ENCODE data around the gene CDKL5. TPM values are rescaled to one million over a fixed set of nuclear protein-coding genes. Genes with fewer than 3 reads are reported as not detected.
"Not testable (repeated sequence)": the region's sequence is repeated elsewhere in the genome, so short reads cannot be mapped to it uniquely, and the experiment has no call there.

Gene CDKL5
- total and polyA plus RNA-seq, 10 donors = 0.24 to 10.6 (median 7.0) TPM

DNA sequence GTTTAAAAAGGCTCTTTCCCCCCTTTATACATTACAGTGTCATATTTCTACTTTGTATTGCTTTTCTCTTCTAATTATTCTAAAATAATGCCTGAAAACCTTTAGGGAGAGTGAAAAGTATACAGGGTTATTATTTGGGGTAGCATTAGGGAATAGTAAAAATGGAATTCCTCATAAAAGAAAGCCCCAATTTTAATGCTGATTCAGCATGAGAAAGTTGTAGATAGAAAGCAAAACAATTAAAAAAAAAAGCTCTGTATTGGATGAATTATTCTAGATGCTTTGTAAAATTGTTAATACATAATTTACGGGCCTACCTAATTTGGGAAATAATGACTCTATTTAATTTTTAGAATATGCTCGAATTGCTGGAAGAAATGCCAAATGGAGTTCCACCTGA is 154.1 kb downstream of the CDKL5 start:
- Histone ChIP-seq H3K36me3 (peaks cover 0 to 15% (median 0%) of the 10 kb centered on the region in 6 donors), H3K9me3 (no peaks in the 10 kb centered on the region), H3K27ac (no peak overlapping the region), H3K27me3 (replicated peaks in 1 of 7) (no peaks in the 10 kb centered on the region), H3K4me1 (no peaks in the 10 kb centered on the region), H3K4me3 (no peak overlapping the region)
- 69 to 96% (median 91%) methylated on average over 2 of the region's 2 CpGs for WGBS, 5 donors
- TF ChIP-seq POLR2AphosphoS5 (IDR thresholded peaks at IDR 0.05) (no peak), POLR2A (IDR thresholded peaks at IDR 0.05) (no peak)
- TF ChIP-seq, protein P1, sequence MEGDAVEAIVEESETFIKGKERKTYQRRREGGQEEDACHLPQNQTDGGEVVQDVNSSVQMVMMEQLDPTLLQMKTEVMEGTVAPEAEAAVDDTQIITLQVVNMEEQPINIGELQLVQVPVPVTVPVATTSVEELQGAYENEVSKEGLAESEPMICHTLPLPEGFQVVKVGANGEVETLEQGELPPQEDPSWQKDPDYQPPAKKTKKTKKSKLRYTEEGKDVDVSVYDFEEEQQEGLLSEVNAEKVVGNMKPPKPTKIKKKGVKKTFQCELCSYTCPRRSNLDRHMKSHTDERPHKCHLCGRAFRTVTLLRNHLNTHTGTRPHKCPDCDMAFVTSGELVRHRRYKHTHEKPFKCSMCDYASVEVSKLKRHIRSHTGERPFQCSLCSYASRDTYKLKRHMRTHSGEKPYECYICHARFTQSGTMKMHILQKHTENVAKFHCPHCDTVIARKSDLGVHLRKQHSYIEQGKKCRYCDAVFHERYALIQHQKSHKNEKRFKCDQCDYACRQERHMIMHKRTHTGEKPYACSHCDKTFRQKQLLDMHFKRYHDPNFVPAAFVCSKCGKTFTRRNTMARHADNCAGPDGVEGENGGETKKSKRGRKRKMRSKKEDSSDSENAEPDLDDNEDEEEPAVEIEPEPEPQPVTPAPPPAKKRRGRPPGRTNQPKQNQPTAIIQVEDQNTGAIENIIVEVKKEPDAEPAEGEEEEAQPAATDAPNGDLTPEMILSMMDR (IDR thresholded peaks at IDR 0.05 in 8 of 11, conservative IDR thresholded peaks at IDR 0.05 in 3 of 11) = no peak
- no peak for DNase-seq
- intact Hi-C loops (cut with DNase I; ENCODE audit: low total_unique reads) = no loop called here

DNA sequence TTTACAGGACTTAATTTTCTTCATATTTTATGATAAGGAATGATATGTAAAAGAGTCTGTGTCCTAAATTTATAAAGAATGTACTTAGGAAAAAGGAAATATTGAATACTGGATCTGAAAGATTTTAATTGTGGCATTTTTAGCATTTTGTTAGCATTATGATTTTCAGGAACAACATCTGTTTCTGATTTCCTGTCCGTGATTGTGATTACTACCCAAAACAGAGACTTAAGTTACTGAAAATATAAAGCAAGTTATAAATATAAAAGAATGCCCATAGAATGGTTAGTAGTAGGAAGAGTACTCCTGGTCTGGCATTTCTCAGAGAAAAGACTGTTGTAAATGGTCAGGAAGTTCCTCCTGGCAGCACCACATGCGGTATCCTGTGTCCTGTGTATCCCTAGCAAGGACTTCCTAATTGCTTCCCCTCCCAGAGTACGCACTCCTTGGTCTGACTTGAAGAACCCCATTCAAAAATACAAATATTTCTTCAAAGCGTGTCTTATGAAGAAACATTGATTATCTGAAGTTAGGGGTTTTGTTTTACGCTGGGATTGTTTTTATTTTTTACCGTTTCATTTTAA is 157.6 kb downstream of the CDKL5 start:
- intact Hi-C loops (cut with DNase I; ENCODE audit: low total_unique reads) = no loop called here
- no peak for DNase-seq
- Histone ChIP-seq H3K27ac (no peak overlapping the region), H3K36me3 (peaks cover 0 to 27% (median 0%) of the 10 kb centered on the region in 6 donors), H3K27me3 (replicated peaks in 1 of 7) (no peaks in the 10 kb centered on the region), H3K4me1 (no peaks in the 10 kb centered on the region), H3K9me3 (no peaks in the 10 kb centered on the region), H3K4me3 (no peak overlapping the region)
- no peak for TF ChIP-seq POLR2A (IDR thresholded peaks at IDR 0.05)
- no peak for TF ChIP-seq POLR2AphosphoS5 (IDR thresholded peaks at IDR 0.05)
- TF ChIP-seq, protein P1 (IDR thresholded peaks at IDR 0.05 in 8 of 11, conservative IDR thresholded peaks at IDR 0.05 in 3 of 11) = no peak
- 63 to 70% (median 65%) methylated on average over 6 of the region's 6 CpGs for WGBS, 5 donors

DNA sequence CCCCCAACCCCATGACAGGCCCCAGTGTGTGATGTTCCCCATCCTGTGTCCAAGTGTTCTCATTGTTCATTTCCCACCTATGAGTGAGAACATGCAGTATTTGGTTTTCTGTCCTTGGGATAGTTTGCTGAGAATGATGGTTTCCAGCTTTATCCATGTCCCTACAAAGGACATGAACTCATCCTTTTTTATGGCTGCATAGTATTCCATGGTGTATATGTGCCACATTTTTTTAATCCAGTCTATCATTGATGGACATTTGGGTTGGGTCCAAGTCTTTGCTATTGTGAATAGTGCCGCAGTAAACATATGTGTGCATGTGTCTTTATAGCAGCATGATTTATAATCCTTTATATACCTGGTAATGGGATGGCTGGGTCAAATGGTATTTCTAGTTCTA is 163.9 kb downstream of the CDKL5 start:
- intact Hi-C loops (cut with DNase I; ENCODE audit: low total_unique reads) = not testable (repeated sequence)

DNA sequence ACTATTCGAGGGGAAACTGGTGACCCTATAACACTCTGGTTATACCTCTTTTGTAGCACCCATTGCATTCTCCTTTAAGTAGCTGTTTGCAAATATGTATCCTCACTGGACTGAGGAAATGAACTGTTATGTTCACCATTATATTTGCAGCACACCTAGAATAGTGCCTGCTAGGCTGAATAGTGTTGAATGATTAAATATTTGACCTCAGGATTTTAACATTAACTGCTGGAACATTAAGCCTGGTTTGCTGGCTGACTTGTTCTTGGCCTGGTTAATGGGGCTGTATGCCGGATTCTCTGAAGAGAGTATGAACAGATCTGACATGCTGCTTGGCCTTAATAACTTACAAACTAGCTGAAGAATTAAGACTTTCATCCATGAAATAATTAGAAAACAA is 166.4 kb downstream of the CDKL5 start:
- no peaks in the 10 kb centered on the region for H3K9me3 ChIP-seq
- H3K4me1 ChIP-seq = no peaks in the 10 kb centered on the region
- H3K4me3 ChIP-seq = no peak overlapping the region
- no peak for DNase-seq
- H3K27ac ChIP-seq = no peak overlapping the region
- intact Hi-C loops (cut with DNase I; ENCODE audit: low total_unique reads) = no loop called here
- 78 to 100% (median 94%) methylated on average over 2 of the region's 2 CpGs for WGBS, 5 donors
- peaks cover 0 to 28% (median 0%) of the 10 kb centered on the region in 6 donors for H3K36me3 ChIP-seq
- TF ChIP-seq POLR2AphosphoS5 (IDR thresholded peaks at IDR 0.05) (no peak), POLR2A (IDR thresholded peaks at IDR 0.05) (no peak)
- TF ChIP-seq, protein P1 (IDR thresholded peaks at IDR 0.05 in 8 of 11, conservative IDR thresholded peaks at IDR 0.05 in 3 of 11) = no peak
- no peaks in the 10 kb centered on the region for H3K27me3 ChIP-seq (replicated peaks in 1 of 7)

More for the DNA sequence above, 163.9 kb downstream of the CDKL5 start:
- not testable (repeated sequence) for H3K27me3 ChIP-seq (replicated peaks in 1 of 7); H3K4me1 ChIP-seq; H3K9me3 ChIP-seq; H3K4me3 ChIP-seq; H3K27ac ChIP-seq; DNase-seq
- WGBS, 5 donors = 89 to 100% (median 97%) methylated on average over 1 of the region's 1 CpG
- H3K36me3 ChIP-seq = peaks cover 0 to 38% (median 0%) of the 10 kb centered on the region in 6 donors

Measured in spleen (tissue), 11 donors.